ENCODE measurements around the gene MPHOSPH6.

DNA sequence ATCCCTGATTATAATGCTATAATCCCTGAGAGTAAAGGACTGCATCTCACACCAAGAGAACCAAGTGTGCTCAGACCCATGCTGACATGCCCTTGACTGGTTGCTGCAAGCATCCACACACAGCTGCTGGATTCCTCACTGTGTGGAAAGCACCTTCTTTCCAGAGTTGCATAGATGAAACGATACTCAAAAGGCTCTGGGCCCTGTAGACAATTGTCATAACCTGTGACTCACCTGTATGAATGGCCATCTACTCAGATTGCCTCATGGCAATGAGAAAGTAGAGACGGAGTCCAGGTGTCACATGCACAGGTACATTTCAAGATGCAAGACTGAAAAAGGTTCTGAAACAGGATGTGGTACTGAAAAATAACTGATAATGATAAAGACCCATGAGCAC, 58.1 kb downstream of the MPHOSPH6 start:
- TF ChIP-seq, protein P1, sequence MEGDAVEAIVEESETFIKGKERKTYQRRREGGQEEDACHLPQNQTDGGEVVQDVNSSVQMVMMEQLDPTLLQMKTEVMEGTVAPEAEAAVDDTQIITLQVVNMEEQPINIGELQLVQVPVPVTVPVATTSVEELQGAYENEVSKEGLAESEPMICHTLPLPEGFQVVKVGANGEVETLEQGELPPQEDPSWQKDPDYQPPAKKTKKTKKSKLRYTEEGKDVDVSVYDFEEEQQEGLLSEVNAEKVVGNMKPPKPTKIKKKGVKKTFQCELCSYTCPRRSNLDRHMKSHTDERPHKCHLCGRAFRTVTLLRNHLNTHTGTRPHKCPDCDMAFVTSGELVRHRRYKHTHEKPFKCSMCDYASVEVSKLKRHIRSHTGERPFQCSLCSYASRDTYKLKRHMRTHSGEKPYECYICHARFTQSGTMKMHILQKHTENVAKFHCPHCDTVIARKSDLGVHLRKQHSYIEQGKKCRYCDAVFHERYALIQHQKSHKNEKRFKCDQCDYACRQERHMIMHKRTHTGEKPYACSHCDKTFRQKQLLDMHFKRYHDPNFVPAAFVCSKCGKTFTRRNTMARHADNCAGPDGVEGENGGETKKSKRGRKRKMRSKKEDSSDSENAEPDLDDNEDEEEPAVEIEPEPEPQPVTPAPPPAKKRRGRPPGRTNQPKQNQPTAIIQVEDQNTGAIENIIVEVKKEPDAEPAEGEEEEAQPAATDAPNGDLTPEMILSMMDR (IDR thresholded peaks at IDR 0.05; ENCODE audit: poor library complexity, severe bottlenecking), result no peak
- no peak for TF ChIP-seq SMC3 (conservative IDR thresholded peaks at IDR 0.05; ENCODE audit: poor library complexity)

Data from neural cell (in vitro differentiated cells).